Effector CD4-positive, alpha-beta T cell (primary cell): ENCODE measurements around the gene GAB4. TPM values are rescaled to one million over a fixed set of nuclear protein-coding genes. Genes with fewer than 3 reads are reported as not detected.
"Not testable (repeated sequence)": the region's sequence is repeated elsewhere in the genome, so short reads cannot be mapped to it uniquely, and the experiment has no call there.

Experiments used
- DNase-seq: peaks from one replicate; pipeline ENCODE4 v3.0.0-alpha.2; 2020
- total RNA-seq: gene quantifications from one replicate; lab custom pipeline; 2026; lab: John Stamatoyannopoulos, UW

Gene GAB4, protein sequence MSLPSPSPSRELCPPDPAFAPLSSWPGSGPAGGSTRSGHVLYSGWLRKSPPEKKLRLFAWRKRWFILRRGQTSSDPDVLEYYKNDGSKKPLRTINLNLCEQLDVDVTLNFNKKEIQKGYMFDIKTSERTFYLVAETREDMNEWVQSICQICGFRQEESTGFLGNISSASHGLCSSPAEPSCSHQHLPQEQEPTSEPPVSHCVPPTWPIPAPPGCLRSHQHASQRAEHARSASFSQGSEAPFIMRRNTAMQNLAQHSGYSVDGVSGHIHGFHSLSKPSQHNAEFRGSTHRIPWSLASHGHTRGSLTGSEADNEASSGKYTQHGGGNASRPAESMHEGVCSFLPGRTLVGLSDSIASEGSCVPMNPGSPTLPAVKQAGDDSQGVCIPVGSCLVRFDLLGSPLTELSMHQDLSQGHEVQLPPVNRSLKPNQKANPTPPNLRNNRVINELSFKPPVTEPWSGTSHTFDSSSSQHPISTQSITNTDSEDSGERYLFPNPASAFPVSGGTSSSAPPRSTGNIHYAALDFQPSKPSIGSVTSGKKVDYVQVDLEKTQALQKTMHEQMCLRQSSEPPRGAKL
- not detected for total RNA-seq

DNA sequence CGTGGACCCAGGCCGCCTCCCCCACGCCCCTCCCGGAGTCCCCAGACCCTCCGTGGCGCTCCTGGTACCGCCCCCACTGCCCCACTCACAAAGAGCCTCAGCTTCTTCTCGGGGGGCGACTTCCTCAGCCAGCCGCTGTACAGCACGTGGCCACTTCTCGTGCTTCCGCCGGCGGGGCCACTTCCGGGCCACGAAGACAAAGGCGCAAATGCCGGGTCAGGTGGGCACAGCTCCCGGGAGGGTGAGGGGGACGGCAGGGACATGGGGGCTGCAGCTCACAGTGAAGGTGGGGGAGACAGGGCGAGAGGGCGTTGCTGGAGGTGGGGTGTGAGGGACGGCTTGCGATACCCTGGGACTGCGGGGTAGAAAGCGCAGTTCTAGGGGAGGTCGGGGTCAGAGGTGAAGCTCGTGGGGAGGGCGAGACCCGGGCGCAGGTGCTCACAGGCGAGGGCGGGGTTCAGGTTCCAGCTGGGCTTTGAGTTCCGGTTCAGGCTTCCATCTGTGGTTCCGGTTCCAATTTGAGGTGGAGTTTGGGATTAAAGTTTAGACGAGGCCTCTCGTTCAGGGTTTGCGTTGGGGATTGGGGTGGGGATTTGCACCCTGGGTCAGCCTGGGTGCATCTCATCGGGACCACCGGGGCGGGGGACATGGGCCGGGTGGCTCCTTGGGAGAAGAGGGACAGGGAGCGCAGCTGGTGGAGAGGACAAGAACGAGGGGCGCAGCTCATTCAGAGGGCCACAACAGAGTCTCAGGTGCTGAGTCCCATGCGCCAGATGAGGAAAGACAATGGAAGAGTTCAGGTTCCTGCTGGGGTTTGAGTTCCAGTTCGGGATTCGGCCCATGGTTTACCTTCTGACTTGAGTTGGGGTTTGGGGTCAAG, at the start of gene GAB4:
TSS of gene GAB4 (minus strand) at position 371 of the 880 bp plus-strand sequence. CDS start at position 263, 108 bp downstream.
- DNase-seq: no peak

DNA sequence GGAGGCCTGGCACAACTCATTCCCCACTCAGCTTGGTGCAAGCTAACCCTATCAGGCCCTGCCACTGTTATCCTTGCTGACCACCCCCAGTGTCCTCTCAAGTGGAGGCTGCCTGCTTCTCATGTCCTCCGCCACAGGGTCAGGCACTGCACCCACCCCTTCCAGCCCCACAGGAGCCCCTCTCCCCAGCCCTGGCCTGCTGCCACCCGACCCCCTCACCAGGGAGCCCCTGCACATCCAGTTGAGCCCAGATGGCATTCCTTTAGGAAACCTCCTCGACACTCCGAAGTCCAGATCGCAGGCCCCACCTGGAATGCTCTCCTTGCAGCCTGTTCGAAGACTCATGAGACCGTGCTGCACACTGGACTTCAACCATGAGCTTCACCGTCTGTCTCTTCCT, 48.8 kb upstream of the GAB4 start:
- no peak for DNase-seq

DNA sequence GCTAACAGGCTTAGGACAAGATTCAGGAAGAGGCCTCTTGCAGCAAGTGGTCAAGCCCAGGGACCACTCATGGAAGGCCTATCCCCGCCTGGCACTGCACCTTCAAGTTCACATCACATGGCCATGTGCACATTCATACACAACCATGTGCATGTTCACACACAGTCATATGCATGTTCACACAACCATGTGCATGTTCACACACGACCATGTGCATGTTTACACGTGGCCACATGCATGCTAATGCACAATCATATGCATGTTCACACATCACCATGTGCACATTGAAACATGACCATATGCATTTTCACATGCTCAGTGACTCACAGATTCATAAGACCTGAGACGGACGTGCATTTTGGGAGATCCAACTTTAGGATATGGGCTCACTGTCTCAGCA, 48.0 kb upstream of the GAB4 start:
- DNase-seq: no peak

DNA sequence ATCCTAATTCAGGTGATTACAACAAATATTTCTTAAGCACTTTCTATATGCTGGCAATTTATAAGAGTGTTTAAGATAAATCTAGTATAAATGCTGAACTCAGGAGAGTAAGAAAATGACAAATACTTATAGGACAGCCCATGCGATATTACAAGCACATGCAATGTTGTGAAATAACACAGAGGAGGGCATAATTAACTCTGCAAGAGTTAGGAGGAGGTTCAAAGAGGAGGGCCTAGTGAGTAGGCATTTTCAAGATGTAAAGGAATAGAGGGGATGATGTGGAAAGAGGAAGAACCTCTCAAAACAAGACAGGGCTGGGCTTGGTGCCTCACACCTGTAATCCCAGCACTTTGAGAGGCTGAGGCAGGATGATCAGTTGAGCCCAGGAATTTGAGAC, 39.6 kb upstream of the GAB4 start:
- DNase-seq: no peak

DNA sequence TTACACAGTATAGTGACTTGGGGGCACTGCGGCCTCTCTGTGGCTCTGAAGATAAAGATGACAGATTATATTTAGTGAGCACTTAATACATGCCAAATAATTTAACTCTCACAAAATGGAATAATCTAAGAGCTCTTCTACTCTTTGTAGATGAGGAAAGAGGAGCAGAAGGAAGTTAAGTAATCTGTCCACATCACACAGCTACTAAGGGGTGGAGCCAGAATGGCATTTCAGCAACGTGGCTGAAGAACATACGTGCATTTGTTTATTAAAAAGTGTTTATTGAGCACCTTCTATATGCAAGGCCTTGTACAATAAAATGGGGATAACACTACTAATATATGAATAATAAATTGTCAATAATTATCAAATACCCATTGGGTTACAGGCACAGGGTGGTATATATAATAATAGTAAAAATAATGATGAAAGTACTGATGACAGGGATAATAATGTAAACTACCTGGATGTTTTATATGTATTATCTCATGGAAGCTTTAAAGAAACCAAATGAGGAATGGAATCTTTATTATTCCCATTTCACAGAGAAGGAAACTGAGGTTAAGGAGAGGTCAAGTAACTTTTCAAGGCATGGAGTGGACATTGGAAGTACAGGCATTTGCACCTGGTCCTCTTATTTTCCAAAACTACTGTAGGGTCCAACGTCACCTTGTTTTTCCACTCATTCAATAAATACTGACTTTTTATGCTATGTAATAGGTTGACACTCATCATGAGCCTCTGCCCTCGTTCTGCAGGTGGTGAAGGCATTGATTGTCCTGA, 38.7 kb upstream of the GAB4 start:
- DNase-seq: no peak

GRCh38 chr22:17043521-17043920, 35.5 kb upstream of the GAB4 start:
- no peak for DNase-seq

GRCh38 chr22:17036842-17037711, 29.1 kb upstream of the GAB4 start:
- DNase-seq: not testable (repeated sequence)

GRCh38 chr22:17035976-17036841, 28.2 kb upstream of the GAB4 start:
- not testable (repeated sequence) for DNase-seq

- no peak for DNase-seq
These were observed 27.2 kb upstream of the GAB4 start for GRCh38 chr22:17035246-17035645.

DNA sequence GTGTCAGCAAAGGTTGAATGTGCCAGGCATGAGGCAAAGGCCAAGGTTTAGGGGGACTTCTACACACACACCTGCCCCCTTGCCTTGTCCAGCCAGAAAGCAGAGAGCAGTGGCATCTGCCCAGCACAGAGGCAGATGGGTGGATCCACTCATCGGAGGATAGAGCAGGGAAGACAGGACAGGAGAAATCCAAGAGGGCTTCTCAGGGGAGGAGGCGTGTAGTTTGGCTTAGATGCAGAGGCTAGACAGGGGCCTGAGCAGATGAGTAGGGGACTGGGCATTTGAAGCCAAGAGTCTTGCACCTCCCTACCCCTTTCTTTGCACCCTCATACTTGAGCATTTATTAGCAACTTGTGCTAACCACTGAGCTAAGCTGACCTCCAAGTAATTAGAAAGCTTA, 26.5 kb upstream of the GAB4 start:
- not testable (repeated sequence) for DNase-seq

- DNase-seq: not testable (repeated sequence)
These were observed 24.3 kb upstream of the GAB4 start for GRCh38 chr22:17032277-17032676.

GRCh38 chr22:17024380-17024779, 16.4 kb upstream of the GAB4 start:
- DNase-seq: not testable (repeated sequence)

- not testable (repeated sequence) for DNase-seq
These were observed 7.5 kb upstream of the GAB4 start for GRCh38 chr22:17015552-17015951.

DNA sequence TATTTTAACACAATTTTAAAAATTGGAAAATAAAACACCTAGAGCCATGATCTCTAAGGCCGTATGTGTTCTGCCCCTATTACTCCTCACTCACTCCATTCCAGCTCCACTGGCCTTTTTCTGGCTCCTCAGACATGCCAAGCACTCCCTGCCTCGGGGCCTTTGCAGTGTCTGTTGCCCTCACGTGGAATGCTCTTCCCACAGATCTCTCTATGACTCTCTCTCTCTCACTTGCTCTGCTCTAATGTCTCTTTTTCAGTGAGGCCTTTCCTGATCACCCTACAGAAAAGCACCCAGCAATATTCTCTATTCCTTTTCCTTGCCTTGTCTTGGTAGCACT, 6.0 kb upstream of the GAB4 start:
- not testable (repeated sequence) for DNase-seq

- DNase-seq: no peak
These were observed 5.5 kb upstream of the GAB4 start for GRCh38 chr22:17013396-17014100.

- no peak for DNase-seq
These were observed 4.2 kb upstream of the GAB4 start for GRCh38 chr22:17012267-17012666.

DNA sequence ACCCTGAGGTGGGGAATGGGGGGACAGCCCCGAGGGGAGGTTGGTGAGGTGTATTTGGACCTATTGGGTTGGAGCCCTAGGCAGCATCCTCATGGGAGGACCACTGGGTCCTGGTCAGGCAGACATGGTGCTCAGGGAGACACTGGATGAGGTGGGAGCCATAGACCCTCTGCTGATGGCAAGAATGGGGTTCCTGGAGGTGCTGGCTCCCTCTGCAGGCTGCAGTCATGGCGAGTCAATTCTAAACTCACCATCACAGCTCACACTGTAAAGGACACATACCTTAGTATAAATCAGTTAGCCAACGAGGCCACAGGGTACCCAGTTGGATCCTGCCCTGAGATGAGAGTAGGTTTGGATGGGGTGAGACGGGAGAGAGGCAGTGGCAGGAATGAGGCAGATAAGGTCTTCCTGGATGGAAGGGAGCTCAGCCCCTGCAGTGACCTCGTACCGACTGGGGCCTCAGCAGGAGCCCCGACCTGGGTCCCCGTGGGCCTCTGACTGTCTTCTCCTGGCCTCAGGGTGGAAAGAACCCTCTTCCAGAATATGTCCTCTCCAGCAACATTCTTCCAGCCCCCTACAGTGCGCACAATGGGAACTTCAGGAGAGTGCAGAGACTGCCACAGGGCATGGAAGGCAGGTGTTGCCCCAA, 1.7 kb upstream of the GAB4 start:
- DNase-seq: no peak

DNA sequence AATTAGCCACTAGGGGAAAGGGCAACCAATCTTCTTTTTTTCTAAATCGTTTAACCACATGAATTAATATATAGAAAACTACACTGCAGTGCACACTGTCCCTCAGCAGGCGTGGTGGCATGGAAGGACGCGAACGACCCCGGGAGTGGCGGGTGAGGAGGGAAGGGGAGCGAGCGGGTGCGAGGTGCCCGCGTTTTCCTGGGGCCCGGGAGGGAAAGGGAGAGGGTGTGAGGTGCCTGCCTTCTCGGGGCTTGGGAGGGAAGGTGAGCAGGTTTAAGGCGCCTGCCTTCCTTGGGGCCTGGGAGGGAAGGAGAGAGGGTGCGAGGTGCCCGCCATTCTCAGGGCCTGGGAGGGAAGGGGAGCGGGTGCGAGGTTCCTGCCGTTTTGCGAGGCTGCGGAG, 765 bp downstream of the GAB4 start:
- DNase-seq: no peak

GRCh38 chr22:16989915-16990314, 18.1 kb downstream of the GAB4 start:
- DNase-seq: no peak
